Measurements from ENCODE around the gene TMEM176B.
"Not testable (repeated sequence)": the region's sequence is repeated elsewhere in the genome, so short reads cannot be mapped to it uniquely, and the experiment has no call there.

Gene TMEM176B

GRCh38 chr7:150823484-150824126 is 23.4 kb upstream of the TMEM176B start:
- Histone ChIP-seq H3K27ac (ENCODE audit: insufficient read depth, low read length, poor library complexity, severe bottlenecking) (no peak overlapping the region), H3K9me3 (ENCODE audit: control insufficient read depth, low read length) (no peaks in the 10 kb centered on the region), H3K4me1 (ENCODE audit: control insufficient read depth, insufficient read depth, low read length, poor library complexity, severe bottlenecking) (no peaks in the 10 kb centered on the region), H3K4me3 (ENCODE audit: insufficient read depth, low read depth, low read length, poor library complexity, severe bottlenecking) (no peak overlapping the region), H3K27me3 (replicated peaks; ENCODE audit: control insufficient read depth, insufficient read depth, low read length, poor library complexity, severe bottlenecking) (no peaks in the 10 kb centered on the region), H3K36me3 (ENCODE audit: control insufficient read depth, insufficient read depth, low read length) (no peaks in the 10 kb centered on the region)
- DNase-seq = no peak

- Histone ChIP-seq H3K9me3 (ENCODE audit: control insufficient read depth, low read length) (no peaks in the 10 kb centered on the region), H3K27me3 (replicated peaks; ENCODE audit: control insufficient read depth, insufficient read depth, low read length, poor library complexity, severe bottlenecking) (no peaks in the 10 kb centered on the region), H3K4me3 (ENCODE audit: insufficient read depth, low read depth, low read length, poor library complexity, severe bottlenecking) (no peak overlapping the region), H3K36me3 (ENCODE audit: control insufficient read depth, insufficient read depth, low read length) (no peaks in the 10 kb centered on the region), H3K4me1 (ENCODE audit: control insufficient read depth, insufficient read depth, low read length, poor library complexity, severe bottlenecking) (no peaks in the 10 kb centered on the region), H3K27ac (ENCODE audit: insufficient read depth, low read length, poor library complexity, severe bottlenecking) (no peak overlapping the region)
- no peak for DNase-seq
Measured at GRCh38 chr7:150823043-150823442, 22.9 kb upstream of the TMEM176B start.

GRCh38 chr7:150820578-150821198 is 20.5 kb upstream of the TMEM176B start:
- Histone ChIP-seq H3K36me3 (ENCODE audit: control insufficient read depth, insufficient read depth, low read length) (no peaks in the 10 kb centered on the region), H3K4me3 (ENCODE audit: insufficient read depth, low read depth, low read length, poor library complexity, severe bottlenecking) (no peak overlapping the region), H3K4me1 (ENCODE audit: control insufficient read depth, insufficient read depth, low read length, poor library complexity, severe bottlenecking) (no peaks in the 10 kb centered on the region), H3K27me3 (replicated peaks; ENCODE audit: control insufficient read depth, insufficient read depth, low read length, poor library complexity, severe bottlenecking) (no peaks in the 10 kb centered on the region), H3K9me3 (ENCODE audit: control insufficient read depth, low read length) (no peaks in the 10 kb centered on the region), H3K27ac (ENCODE audit: insufficient read depth, low read length, poor library complexity, severe bottlenecking) (no peak overlapping the region)
- DNase-seq = no peak

GRCh38 chr7:150820148-150820547 is 20.0 kb upstream of the TMEM176B start:
- no peak for DNase-seq
- no peaks in the 10 kb centered on the region for H3K36me3 ChIP-seq (ENCODE audit: control insufficient read depth, insufficient read depth, low read length)
- no peaks in the 10 kb centered on the region for H3K9me3 ChIP-seq (ENCODE audit: control insufficient read depth, low read length)
- H3K4me1 ChIP-seq (ENCODE audit: control insufficient read depth, insufficient read depth, low read length, poor library complexity, severe bottlenecking) = no peaks in the 10 kb centered on the region
- no peak overlapping the region for H3K27ac ChIP-seq (ENCODE audit: insufficient read depth, low read length, poor library complexity, severe bottlenecking)
- no peaks in the 10 kb centered on the region for H3K27me3 ChIP-seq (replicated peaks; ENCODE audit: control insufficient read depth, insufficient read depth, low read length, poor library complexity, severe bottlenecking)
- no peak overlapping the region for H3K4me3 ChIP-seq (ENCODE audit: insufficient read depth, low read depth, low read length, poor library complexity, severe bottlenecking)

GRCh38 chr7:150818971-150819370 is 18.8 kb upstream of the TMEM176B start:
- H3K27ac ChIP-seq (ENCODE audit: insufficient read depth, low read length, poor library complexity, severe bottlenecking) = no peak overlapping the region

DNA sequence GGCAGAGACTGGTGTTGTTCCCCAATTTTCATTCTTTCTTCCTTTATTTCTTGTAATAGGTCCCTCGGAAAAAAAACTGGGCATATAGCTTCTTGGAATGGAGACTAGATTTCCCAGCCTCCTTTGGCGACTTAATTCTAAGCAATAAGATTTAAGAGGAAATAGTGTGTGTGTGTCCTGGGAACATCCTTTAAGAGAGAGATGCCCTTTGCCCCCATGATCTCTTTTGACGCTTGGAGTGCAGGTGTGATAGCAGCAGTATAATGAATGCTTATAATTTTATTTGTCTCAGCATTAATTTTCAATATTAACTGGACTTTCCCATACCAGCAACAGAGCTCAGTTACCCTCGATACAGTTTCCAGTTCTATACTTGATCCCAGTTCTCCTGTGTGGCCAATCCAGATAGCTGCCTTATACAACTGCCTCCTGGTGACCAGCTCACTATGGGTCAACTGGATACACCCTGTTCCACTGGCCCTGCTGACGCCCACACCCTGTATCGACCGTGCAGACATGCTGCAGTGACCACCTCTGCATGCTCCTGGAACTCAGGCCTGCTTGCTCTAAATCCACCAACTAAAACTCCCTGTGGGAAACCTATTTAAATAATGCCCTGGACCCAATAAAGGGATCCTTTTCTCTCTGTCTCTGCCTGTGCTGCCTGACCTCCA is 14.3 kb upstream of the TMEM176B start:
- Histone ChIP-seq H3K36me3 (ENCODE audit: control insufficient read depth, insufficient read depth, low read length) (no peaks in the 10 kb centered on the region), H3K27ac (ENCODE audit: insufficient read depth, low read length, poor library complexity, severe bottlenecking) (no peak overlapping the region), H3K27me3 (replicated peaks; ENCODE audit: control insufficient read depth, insufficient read depth, low read length, poor library complexity, severe bottlenecking) (no peaks in the 10 kb centered on the region), H3K4me3 (ENCODE audit: insufficient read depth, low read depth, low read length, poor library complexity, severe bottlenecking) (no peak overlapping the region), H3K9me3 (ENCODE audit: control insufficient read depth, low read length) (no peaks in the 10 kb centered on the region), H3K4me1 (ENCODE audit: control insufficient read depth, insufficient read depth, low read length, poor library complexity, severe bottlenecking) (no peaks in the 10 kb centered on the region)
- no peak for DNase-seq

More at GRCh38 chr7:150818971-150819370, 18.8 kb upstream of the TMEM176B start:
- Histone ChIP-seq H3K4me3 (ENCODE audit: insufficient read depth, low read depth, low read length, poor library complexity, severe bottlenecking) (no peak overlapping the region), H3K9me3 (ENCODE audit: control insufficient read depth, low read length) (no peaks in the 10 kb centered on the region), H3K4me1 (ENCODE audit: control insufficient read depth, insufficient read depth, low read length, poor library complexity, severe bottlenecking) (no peaks in the 10 kb centered on the region), H3K36me3 (ENCODE audit: control insufficient read depth, insufficient read depth, low read length) (no peaks in the 10 kb centered on the region), H3K27me3 (replicated peaks; ENCODE audit: control insufficient read depth, insufficient read depth, low read length, poor library complexity, severe bottlenecking) (no peaks in the 10 kb centered on the region)
- no peak for DNase-seq

- DNase-seq; H3K36me3 ChIP-seq (ENCODE audit: control insufficient read depth, insufficient read depth, low read length); H3K27me3 ChIP-seq (replicated peaks; ENCODE audit: control insufficient read depth, insufficient read depth, low read length, poor library complexity, severe bottlenecking); H3K4me1 ChIP-seq (ENCODE audit: control insufficient read depth, insufficient read depth, low read length, poor library complexity, severe bottlenecking); H3K27ac ChIP-seq (ENCODE audit: insufficient read depth, low read length, poor library complexity, severe bottlenecking); H3K4me3 ChIP-seq (ENCODE audit: insufficient read depth, low read depth, low read length, poor library complexity, severe bottlenecking); H3K9me3 ChIP-seq (ENCODE audit: control insufficient read depth, low read length): not testable (repeated sequence)
Measured at GRCh38 chr7:150807616-150808438, 7.7 kb upstream of the TMEM176B start.

DNA sequence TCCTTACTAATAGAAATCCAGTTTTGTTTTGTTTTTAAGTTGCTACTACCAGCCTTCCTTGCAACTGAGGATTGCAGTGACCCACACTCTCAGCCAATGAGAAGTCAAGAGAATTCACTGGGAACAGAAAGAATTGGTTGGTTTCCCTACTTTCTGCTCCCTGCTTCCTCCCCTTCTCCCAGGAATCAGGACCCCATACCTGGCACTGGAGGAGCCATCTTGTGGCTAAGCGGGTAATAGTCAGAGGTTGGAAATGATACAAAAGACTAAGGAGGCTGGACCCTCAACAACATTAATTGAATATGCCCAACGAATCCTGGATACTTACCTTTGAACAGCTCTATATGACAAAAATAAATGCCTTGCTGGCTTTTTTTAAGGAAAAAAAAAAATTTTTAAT is 6.7 kb upstream of the TMEM176B start:
- Histone ChIP-seq H3K4me1 (ENCODE audit: control insufficient read depth, insufficient read depth, low read length, poor library complexity, severe bottlenecking) (no peaks in the 10 kb centered on the region), H3K27me3 (replicated peaks; ENCODE audit: control insufficient read depth, insufficient read depth, low read length, poor library complexity, severe bottlenecking) (no peaks in the 10 kb centered on the region), H3K4me3 (ENCODE audit: insufficient read depth, low read depth, low read length, poor library complexity, severe bottlenecking) (no peak overlapping the region), H3K27ac (ENCODE audit: insufficient read depth, low read length, poor library complexity, severe bottlenecking) (no peak overlapping the region), H3K9me3 (ENCODE audit: control insufficient read depth, low read length) (no peaks in the 10 kb centered on the region), H3K36me3 (ENCODE audit: control insufficient read depth, insufficient read depth, low read length) (no peaks in the 10 kb centered on the region)
- DNase-seq = no peak

GRCh38 chr7:150806454-150806853 is 6.3 kb upstream of the TMEM176B start:
- no peak overlapping the region for H3K4me3 ChIP-seq (ENCODE audit: insufficient read depth, low read depth, low read length, poor library complexity, severe bottlenecking)
- peaks cover 2% of the 10 kb centered on the region for H3K4me1 ChIP-seq (ENCODE audit: control insufficient read depth, insufficient read depth, low read length, poor library complexity, severe bottlenecking)
- H3K27ac ChIP-seq (ENCODE audit: insufficient read depth, low read length, poor library complexity, severe bottlenecking) = no peak overlapping the region
- peaks cover 4% of the 10 kb centered on the region for H3K27me3 ChIP-seq (replicated peaks; ENCODE audit: control insufficient read depth, insufficient read depth, low read length, poor library complexity, severe bottlenecking)
- H3K9me3 ChIP-seq (ENCODE audit: control insufficient read depth, low read length) = no peaks in the 10 kb centered on the region
- H3K36me3 ChIP-seq (ENCODE audit: control insufficient read depth, insufficient read depth, low read length) = no peaks in the 10 kb centered on the region
- no peak for DNase-seq
